Stimulated activated CD4-positive, alpha-beta T cell treated with anti-CD3 and anti-CD28 coated beads, Interleukin-12 subunit alpha, Interleukin-12 subunit beta, amount 100 ng/mL, for 24 hours (primary cell): ENCODE data around the gene PEX16.

Source experiments
- DNase-seq, 2 experiments: peaks; one replicate each; pipeline ENCODE4 v3.0.0-alpha.2; 2020; ENCODE audit warnings: low read depth in 2 of 2

Gene PEX16

GRCh38 chr11:45930951-45931570 is 13.4 kb upstream of the PEX16 start:
- no peak for DNase-seq

GRCh38 chr11:45930031-45930794 is 12.5 kb upstream of the PEX16 start:
- no peak for DNase-seq

GRCh38 chr11:45929486-45930030 is 11.9 kb upstream of the PEX16 start:
- DNase-seq: no peak

- no peak for DNase-seq
Observed at GRCh38 chr11:45928535-45929215, 11.0 kb upstream of the PEX16 start.

- DNase-seq: no peak
Observed at GRCh38 chr11:45927684-45928413, 10.2 kb upstream of the PEX16 start.

GRCh38 chr11:45927332-45927683 is 9.6 kb upstream of the PEX16 start:
- DNase-seq: no peak

GRCh38 chr11:45926536-45927331 is 9.1 kb upstream of the PEX16 start:
- DNase-seq: no peak

- no peak for DNase-seq
Observed at GRCh38 chr11:45926001-45926401, 8.3 kb upstream of the PEX16 start.

- DNase-seq: no peak
Observed at GRCh38 chr11:45925550-45925949, 7.9 kb upstream of the PEX16 start.

- no peak for DNase-seq
Observed at GRCh38 chr11:45924927-45925326, 7.2 kb upstream of the PEX16 start.

GRCh38 chr11:45924036-45924915 is 6.6 kb upstream of the PEX16 start:
- no peak for DNase-seq

- DNase-seq: no peak
Observed at GRCh38 chr11:45922425-45923082, 4.9 kb upstream of the PEX16 start, which contains the start of gene LARGE2. Gene LARGE2, plus strand, starts transcription at chr11:45922656. Its CDS starts 227 bp downstream, at chr11:45922883.

- no peak for DNase-seq
Observed at GRCh38 chr11:45921561-45922424, 4.1 kb upstream of the PEX16 start.

GRCh38 chr11:45920531-45921477 is 3.1 kb upstream of the PEX16 start:
- DNase-seq: no peak

GRCh38 chr11:45919806-45920530 is 2.3 kb upstream of the PEX16 start:
- no peak for DNase-seq

GRCh38 chr11:45918962-45919675 is 1.4 kb upstream of the PEX16 start:
- no peak for DNase-seq
